NCI-H146 treated with DMSO at 0.1 percent for 48 hours (cell line): ENCODE measurements around the gene MRPS21.

Experiments
- DNase-seq: peaks from one replicate; lab custom pipeline; 2025; ENCODE audit not compliant: unreplicated experiment; lab: John Stamatoyannopoulos, UW

Gene MRPS21

GRCh38 chr1:150293433-150294253, at the start of gene MRPS21:
MRPS21 (plus strand) TSS chr1:150293861; CDS start chr1:150294367, 506 bp downstream.
- peak; percentile 89 for DNase-seq

- DNase-seq: no peak
Measured at GRCh38 chr1:150249936-150250335, 43.7 kb upstream of the MRPS21 start.

DNA sequence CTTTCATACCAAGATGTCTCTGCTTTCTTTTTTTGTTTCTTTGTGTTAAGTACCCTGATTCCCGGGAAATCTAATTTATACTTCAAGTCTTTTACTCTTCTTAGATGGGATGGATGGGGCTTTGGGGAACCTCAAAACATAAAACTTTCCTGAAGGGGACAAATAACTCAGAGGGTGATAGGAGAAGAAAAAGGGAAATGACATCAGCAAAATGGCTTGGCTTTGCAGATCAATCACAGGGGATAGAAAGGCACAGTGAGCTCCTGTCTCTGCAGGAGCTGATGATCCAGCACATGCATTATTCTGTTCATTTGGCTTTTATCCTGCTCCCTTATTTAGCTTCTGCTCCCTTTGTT, 37.5 kb upstream of the MRPS21 start:
- peak; percentile 42 for DNase-seq

DNA sequence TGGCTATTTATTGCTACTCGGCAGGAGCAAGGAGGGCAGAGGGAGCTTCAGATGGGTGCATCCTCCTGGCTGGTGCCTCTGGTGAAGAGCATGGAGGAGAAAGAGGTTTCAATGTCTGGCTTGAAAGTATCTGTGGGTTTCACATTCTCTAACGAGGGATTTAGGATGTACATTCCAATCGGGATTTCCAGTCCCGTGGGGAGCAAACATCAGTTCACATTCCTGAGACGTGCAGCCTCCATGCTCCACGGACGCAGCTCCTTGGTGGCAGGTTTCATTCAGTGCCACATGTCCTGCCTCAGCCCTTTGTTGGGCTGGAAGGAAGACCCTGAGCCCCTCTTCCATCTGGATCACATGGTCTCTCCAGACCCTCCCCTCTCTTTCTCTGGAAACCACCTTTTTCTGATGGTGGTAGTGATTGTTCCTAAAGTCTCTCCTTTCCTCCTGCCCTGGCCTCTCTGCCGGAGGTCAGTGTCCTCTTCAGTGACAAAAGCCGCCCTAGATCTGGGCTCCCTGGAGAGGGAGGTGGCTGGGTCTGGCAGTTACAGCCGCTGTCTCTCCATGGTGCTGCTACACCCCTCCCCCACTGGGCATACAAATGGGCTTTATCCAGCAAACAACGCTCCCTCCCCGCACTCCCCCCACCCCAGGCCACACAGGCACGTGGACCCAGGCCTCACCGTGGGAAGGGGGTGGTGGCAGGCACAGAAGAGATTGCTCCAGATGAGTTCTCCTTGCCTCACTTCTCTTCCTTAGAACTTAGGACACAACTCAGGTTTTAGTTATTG, 36.9 kb upstream of the MRPS21 start:
- DNase-seq: peak; percentile 16

GRCh38 chr1:150257624-150258585, 35.8 kb upstream of the MRPS21 start, which contains the start of gene CA14:
CA14 (plus strand) TSS chr1:150257774; CDS start chr1:150258129, 355 bp downstream.
- DNase-seq: no peak

DNA sequence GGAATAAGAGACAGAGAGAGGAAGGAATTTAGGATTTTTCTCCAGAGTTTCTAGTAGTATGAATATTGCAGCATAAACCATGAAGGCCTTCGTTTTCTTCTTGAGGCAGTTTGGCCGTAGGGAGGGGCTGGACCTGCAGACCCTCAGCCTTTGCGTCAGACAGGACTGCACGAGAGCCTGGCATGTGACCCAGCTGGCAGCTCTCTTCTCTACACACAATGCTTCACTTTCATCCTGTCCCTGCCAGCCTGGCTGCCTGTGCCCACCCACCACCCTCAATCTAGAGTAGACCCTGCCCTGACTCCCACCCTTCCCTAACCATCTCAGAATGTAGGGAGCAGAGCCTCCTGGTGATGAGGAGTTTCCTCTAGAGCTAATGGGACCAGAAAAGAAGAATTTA, 34.4 kb upstream of the MRPS21 start:
- no peak for DNase-seq

DNA sequence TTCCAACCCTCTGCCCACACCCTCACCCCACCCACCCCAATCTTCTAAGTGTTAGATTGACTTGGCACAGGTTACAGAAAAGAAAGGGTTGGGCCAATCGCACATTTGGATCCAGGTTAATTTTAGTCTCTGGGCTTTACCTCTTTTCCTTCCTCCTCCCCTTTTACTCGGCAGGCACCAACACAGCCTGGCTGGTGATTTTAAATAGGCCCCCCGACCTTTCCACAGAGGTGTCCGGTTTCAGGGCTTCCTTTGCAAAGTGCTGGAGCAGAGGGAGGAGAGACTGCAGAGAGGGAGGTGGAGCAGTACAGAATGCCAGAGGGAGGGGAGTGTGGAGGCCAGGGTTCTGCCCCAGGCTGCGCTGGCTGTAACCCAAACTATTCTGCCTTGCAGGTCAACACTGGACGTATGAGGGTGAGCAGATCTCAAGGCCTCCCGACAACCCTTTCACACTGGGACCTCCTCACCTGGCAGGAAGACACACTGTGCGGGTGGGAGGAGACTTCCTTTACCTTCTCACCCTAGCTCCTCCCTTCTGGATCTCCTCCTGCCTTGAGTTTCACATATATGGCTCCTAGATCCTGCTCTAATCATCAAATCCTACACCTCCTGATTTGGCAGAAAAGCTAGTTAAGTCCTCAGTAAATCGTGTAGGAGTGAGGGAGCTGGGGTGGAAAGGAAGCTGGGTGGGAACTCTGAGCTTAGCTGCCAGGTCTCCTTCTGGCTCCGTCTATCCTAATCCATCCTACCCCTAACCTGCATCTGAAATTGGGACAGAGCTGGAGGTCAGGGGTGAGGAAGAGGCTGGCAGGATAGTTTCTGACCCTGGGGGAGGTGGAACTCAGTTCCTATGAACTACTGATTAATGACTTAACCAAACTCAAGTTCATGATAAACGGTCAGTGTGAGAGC, 33.6 kb upstream of the MRPS21 start:
- DNase-seq: peak; percentile 75

DNA sequence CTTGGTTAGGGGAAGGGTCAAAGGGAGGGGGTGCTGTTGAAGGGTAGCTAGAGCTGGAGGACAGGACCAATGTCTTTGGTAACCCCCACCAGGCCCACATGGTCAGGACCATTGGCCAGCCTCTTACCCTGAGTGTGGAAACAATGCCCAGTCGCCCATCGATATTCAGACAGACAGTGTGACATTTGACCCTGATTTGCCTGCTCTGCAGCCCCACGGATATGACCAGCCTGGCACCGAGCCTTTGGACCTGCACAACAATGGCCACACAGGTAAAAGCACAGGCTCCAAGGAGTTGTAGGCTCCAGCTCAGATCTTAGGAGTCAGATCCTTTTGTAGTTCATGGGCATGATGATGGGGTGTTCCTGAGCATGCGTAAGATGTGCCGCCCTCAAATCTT, 32.3 kb upstream of the MRPS21 start:
- no peak for DNase-seq

GRCh38 chr1:150262388-150263320, 31.0 kb upstream of the MRPS21 start:
- no peak for DNase-seq

DNA sequence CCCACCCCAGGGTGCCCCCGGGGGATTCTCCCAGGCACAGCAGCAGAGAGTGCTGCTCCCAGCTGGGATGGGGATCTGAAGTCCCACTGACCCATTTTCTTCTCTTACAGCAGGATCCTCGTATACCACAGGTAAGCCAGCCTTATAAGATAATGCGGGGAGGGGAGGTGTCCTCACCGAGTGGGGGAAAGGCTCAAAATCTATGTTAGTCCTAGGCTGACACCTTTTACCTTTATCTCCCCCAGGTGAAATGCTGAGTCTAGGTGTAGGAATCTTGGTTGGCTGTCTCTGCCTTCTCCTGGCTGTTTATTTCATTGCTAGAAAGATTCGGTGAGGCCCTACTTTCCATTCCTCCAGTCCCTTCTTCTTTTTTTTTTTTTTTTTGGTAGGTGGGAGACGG, 30.1 kb upstream of the MRPS21 start:
- no peak for DNase-seq

DNA sequence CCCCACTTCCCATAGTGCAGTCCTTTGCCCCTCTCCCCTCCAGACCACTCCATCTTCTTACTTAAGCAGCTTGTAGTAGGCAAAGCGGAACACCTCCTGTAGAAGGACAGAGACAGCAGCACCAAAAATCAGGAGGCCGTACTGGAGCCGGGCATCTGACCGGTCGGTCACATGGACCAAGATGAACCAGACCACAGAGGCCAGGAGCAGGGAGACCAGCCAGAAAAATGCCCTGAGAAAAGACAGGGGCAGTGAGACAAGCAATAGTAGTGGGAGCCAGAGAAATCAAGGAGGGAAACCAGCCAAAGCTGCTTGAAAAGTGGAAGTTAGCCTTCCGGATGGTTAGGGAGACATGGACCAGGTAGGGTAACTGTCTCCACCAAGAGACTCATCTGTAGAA, 25.8 kb upstream of the MRPS21 start:
- DNase-seq: no peak

- no peak for DNase-seq
Measured at GRCh38 chr1:150268340-150268704, 25.3 kb upstream of the MRPS21 start.

GRCh38 chr1:150268705-150269403, 24.8 kb upstream of the MRPS21 start, which contains the start of gene APH1A:
APH1A (minus strand) TSS chr1:150269016; CDS start chr1:150268810, 206 bp downstream.
- DNase-seq: peak; percentile 94

DNA sequence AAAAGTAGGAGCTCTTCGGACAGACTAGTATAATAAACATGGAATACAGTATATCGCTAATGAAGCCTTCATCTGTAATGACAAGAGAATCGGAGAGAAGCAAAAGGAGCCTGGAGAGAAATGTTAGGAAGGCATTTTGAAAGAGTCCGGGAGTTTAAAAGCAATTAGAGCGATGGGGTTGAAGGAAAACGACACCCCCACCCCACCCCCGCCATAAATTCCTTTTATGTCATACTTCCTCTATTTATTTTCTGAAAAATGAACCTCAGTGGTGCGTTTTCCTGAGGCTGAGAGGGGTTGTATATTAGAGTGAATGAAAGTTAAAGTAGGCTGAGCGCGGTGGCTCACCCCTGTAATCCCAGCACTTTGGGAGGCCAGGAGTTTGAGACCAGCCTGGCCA, 24.2 kb upstream of the MRPS21 start:
- DNase-seq: no peak

DNA sequence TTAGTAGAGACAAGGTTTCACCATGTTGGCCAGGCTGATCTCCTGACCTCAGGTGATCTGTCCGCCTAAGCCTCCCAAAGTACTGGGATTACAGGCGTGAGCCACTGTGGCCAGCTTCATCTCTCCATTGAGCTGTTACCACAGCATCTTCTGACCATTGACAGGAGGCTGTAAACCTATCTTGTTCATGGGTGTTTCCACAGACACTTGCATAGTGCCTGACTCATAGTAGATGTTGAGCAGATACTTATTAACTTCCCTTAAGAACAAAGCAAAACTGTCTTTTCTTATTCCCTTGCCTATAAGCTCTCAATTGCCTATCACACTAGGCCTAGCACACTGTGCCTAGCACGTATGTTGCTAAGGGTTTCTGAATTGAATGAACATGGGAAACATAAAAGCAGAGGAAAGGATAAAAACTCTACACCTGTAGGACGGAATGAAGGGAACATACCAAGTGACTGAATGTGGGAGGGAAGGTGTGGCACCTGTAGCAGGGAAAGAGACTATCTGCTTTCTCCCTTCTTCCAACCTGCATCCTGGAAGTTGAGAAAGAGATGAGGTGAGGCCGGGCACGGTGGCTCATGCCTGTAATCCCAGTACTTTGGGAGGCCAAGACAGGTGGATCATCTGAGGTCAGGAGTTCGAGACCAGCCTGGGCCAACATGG, 22.2 kb upstream of the MRPS21 start:
- DNase-seq: no peak

- DNase-seq: no peak
Measured at GRCh38 chr1:150273311-150273710, 20.4 kb upstream of the MRPS21 start.

DNA sequence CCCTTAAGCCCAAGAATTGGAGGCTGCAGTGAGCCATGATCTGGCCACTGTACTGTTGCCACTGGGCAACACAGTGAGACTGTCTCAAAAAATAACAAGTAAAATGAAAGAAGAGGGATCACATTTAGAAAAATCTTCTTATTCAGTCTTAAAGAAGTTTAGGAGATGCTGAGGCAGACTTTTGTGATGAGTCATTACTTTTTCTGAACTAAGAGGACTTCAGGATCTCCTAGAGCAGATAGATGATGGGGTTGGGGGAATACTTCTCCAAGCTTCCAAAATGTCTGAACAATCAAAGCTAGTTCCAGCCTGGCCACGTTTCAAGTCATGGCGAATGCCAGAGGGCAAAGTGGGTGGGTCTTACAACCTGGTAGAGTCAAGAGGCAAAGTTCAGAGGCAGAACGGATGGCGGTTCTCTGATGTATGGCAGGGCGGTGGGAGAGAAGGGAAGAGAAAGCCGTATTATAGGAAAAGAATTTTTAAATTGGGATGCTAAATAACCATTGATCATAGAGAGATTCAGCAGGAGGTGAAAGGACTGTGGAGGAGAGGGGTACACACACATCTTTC, 13.4 kb upstream of the MRPS21 start:
- DNase-seq: no peak
